HG03196 (cell line): ENCODE results near the gene NEURL3.

ENCODE experiments used
- ATAC-seq: cut with Tn5 transposase; IDR thresholded peaks from one replicate; pipeline ENCODE4 v1.9.1; 2021; ENCODE audit not compliant: unreplicated experiment

NEURL3 gene

GRCh38 chr2:96540136-96540535 is 35.0 kb upstream of the NEURL3 start:
- no peak for ATAC-seq

- ATAC-seq, result no peak
Measured at GRCh38 chr2:96539215-96539920, 34.2 kb upstream of the NEURL3 start.

- no peak for ATAC-seq
Measured at GRCh38 chr2:96538487-96539214, 33.5 kb upstream of the NEURL3 start.

DNA sequence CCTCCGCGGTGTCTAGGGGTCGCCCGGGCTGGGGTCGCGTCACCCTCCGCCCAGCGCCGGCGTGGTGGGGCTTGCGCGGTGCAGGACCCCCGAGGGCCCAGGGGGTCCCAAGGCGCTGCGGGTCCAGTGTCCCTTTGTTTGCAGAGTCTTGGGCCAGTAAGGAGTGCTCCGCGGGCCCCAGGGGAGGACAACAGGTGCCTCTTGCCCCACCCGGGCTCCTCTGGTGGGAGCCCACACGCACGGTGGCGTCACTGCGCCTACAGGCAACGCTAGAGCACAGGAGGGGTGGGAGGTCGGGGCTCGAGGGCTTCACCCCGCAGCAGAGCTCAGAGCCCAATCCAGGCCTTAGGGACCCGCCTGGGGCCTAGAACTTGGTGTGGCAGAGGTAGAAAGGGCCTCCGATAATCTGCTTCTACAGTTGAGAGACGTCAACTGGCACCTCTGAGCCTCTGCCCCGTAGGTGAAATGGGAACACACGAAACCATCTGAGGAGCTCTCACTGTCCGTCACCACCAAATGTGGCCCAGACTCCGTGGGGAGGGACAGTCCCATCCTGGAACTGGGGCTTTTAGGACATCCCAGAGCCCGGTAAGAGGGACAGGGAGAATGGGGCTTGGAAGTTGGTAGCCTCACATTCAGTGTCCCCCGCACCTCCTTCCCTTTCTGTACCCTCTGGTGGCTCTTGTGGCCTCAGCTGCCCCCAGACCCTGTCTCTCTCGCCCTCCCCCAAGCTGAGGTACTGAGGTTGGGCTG is 32.8 kb upstream of the NEURL3 start:
- ATAC-seq, result no peak

- ATAC-seq, result peak; percentile 41
Measured at GRCh38 chr2:96537066-96537733, 32.0 kb upstream of the NEURL3 start.

- ATAC-seq, result peak; percentile 42
Measured at GRCh38 chr2:96536445-96537065, 31.4 kb upstream of the NEURL3 start, which contains the start of gene ARID5A. TSS of gene ARID5A (plus strand) at chr2:96536752. CDS start at chr2:96536827, 75 bp downstream.

GRCh38 chr2:96535331-96535730 is 30.2 kb upstream of the NEURL3 start:
- no peak for ATAC-seq

DNA sequence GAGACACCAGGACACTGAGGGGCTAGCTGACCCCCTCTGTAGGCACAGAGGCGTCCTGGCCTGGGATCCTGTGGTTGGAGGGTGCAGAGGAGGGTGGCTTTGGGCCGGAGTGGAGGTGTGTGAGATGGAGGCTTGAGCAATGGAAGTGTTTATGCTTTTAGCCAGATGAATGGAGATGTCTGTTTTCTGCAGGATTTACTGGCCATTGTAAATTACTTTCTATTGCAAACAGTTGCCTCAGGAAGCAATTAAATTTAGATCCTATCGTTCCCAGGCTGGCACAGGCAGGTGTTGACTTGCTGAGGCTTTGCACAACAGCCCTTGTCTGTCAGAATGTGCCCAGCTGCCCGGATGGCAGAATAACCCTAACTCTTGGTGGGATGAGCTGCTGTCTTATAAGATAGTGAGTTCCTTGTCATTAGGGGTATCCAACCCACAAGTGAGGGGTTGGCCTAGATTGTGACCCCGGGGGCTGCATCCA is 29.6 kb upstream of the NEURL3 start:
- no peak for ATAC-seq

- no peak for ATAC-seq
Measured at GRCh38 chr2:96534141-96534540, 29.0 kb upstream of the NEURL3 start.

GRCh38 chr2:96533292-96534073 is 28.3 kb upstream of the NEURL3 start:
- no peak for ATAC-seq

GRCh38 chr2:96532641-96533291 is 27.6 kb upstream of the NEURL3 start:
- ATAC-seq, result no peak

DNA sequence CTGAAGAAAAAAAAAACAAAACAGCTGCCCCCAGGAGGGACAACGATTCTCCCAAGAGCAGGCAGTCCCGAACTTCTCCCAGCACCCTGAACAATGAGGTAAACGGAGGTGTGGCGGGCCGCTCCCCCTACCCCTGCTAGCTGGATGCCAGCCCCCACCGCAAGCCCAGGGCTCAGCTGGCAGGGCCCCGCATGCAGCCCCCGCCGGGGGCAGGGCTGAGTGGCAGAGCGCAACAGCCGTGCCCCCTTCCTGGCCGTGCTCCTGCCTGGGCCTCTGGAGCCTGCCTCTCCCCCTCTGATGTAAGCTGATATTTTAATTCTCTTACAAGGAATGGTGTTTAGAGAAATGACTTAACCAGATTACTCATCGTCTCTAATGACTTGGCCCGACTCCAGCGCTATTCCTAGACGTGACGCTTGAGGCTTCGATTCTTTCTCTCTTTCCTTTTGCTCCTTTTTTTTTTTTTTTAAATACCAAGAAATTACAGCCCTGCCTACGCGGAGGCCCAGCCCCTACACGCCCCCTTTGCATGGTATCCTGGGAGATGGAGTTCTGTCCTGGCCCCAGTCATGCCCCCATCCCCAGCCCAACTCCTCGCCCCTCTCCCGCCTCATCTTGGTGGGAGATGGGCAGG is 26.8 kb upstream of the NEURL3 start:
- ATAC-seq, result peak; percentile 18

GRCh38 chr2:96531366-96531765 is 26.2 kb upstream of the NEURL3 start:
- ATAC-seq, result no peak

- no peak for ATAC-seq
Measured at GRCh38 chr2:96530474-96531357, 25.6 kb upstream of the NEURL3 start.

- no peak for ATAC-seq
Measured at GRCh38 chr2:96530144-96530430, 24.9 kb upstream of the NEURL3 start.

DNA sequence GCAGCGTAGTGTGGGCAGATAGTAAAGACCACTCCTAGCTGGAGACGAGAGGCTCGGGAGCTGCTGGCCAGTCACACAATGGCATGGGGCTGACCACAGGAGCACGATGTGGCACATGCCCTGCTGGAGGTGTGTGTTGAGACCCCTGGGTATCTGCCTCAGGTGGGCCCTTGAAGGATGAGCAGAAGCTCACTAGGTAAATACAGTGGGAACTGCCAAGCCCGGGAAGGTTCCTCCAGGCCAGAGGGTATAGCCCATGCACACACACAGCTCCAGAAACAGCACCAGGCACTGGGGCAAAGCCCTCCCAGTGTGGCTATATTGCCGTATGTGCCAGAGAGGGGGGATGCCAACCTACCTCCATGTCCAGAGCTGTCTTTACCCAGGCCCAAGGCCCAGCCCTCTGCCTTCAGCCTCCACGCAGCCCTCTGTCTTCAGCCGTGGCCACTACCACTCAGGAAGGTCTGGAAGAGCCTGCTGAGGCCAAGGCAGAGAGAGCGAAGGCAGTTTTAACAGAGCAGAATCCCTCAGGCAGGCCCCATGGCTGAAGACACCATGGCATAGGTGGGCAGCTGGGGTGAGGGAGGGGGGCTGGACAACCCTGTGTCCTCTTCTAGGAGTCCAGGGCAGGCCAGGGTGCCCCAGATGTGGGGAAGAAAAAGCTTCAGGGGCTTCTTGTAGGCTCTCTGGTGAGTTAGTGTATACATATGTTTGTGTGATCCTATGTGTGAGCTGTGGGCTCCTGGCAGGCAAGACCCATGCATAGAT is 24.4 kb upstream of the NEURL3 start:
- ATAC-seq, result no peak

DNA sequence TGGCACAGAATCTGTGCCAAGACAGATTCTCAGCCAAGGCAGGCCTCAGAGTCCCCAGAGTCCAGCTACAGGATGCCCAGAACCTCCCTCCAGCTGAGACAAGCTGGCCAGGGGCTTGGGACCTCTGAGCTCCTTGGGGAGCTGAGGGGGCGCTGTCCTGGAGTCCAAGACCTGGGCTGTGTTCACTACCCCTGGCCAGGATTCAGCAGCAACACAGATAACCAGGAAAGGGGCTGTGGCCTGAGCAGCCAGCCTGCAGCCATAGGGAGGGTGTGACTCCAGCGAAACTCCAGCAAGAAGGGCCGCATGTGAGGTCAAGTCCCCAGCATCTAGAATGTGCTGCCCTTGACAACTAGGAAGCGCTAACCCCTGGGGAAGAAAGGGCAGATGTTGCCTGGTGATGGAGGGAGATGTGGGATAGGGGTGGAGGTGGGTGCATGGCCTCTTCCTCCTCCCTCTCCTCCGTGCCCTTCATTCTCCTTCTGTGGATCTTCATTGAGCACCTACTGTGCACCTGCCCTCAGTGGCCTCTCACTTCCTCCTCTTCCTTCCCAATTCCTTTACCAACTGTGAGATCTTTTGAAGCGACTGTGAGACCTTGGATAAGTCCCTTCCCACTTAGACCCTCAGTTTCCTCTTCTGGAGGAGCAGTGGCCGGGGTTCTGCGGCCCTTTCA is 23.7 kb upstream of the NEURL3 start:
- no peak for ATAC-seq
